Sigmoid colon (tissue), 7 donors: ENCODE measurements around the gene MAPK10. TPM values are rescaled to one million over a fixed set of nuclear protein-coding genes. Genes with fewer than 3 reads are reported as not detected.

Experiments
- DNase-seq: peaks from one replicate; pipeline ENCODE4 v3.0.0-alpha.2; 2019
- H3K27ac ChIP-seq, 4 donors: fragments of 200-600 bp; sonication (generic); one replicate each; pipeline ENCODE4 v1.5.1; 2016 to 2019; ENCODE audit warnings: mild to moderate bottlenecking in 1 of 4
- H3K27me3 ChIP-seq, 3 donors: fragments of 200-600 bp; sonication (generic); one replicate each; pipeline ENCODE4 v1.5.1; 2019; ENCODE audit warnings: mild to moderate bottlenecking in 1 of 3
- H3K36me3 ChIP-seq, 4 donors: fragments of 200-600 bp; sonication (generic); one replicate each; pipeline ENCODE4 v1.5.1; 2016 to 2019
- H3K4me1 ChIP-seq, 4 donors: fragments of 200-600 bp; sonication (generic); one replicate each; pipeline ENCODE4 v1.5.1; 2017 to 2019
- H3K4me3 ChIP-seq, 4 donors: fragments of 200-600 bp; sonication (generic); one replicate each; pipeline ENCODE4 v1.5.1; 2017 to 2019; ENCODE audit warnings: mild to moderate bottlenecking in 2 of 4, moderate library complexity in 1 of 4
- H3K9me3 ChIP-seq, 4 donors: fragments of 200-600 bp in 3 of 4; sonication (generic) in 3 of 4; one replicate each; pipeline versions ENCODE4 v1.5.1 to v1.6.1; 2013 to 2019
- EP300 ChIP-seq, 4 donors: sonication (generic); formaldehyde crosslinking; IDR thresholded peaks; one replicate each; pipeline ENCODE4 v1.6.1; 2017; ENCODE audit warnings: antibody characterized with exemption in 4 of 4
- POLR2A ChIP-seq, 2 donors: fragments of 450-650 bp; IDR thresholded peaks; one replicate each; pipeline ENCODE4 v1.6.1; 2016; ENCODE audit warnings: antibody characterized with exemption in 2 of 2, mild to moderate bottlenecking in 2 of 2, moderate library complexity in 2 of 2
- POLR2AphosphoS5 ChIP-seq, 4 donors: sonication (generic); formaldehyde crosslinking; IDR thresholded peaks; one replicate each; pipeline ENCODE4 v1.6.1; 2017; ENCODE audit warnings: antibody characterized with exemption in 4 of 4
- WGBS, 2 donors: extraction: QIAGEN DNeasy Blood & Tissue Kit; methylation state at CpG; one replicate each; pipeline ENCODE4 v1.1.7; 2013; 5-methylcytosine and 5-hydroxymethylcytosine counted together
- intact Hi-C: fragments of 100-400 bp; cut with DNase I; formaldehyde crosslinking; loops from one replicate; pipeline ENCODE4 v1.15.1; 2023
- polyA plus RNA-seq, 3 donors: library from polyadenylated mRNA; stranded (reverse); fragments of 200-250 nt; gene quantifications; one replicate each; pipeline ENCODE4 v1.2.3, GENCODE V29; 2013
- total RNA-seq, 4 donors: library from RNA; depleted of rRNA; stranded (reverse); fragments of >200 nt; gene quantifications; one replicate each; pipeline ENCODE4 v1.1.0, GENCODE V29; 2016
- TF ChIP-seq, protein P1 (sequence below), 4 experiments: fragments of 450-650 bp in 3 of 4; fragments of 200-600 bp in 1 of 4; IDR thresholded peaks; one replicate each; pipeline ENCODE4 v1.5.1; 2016 to 2019; ENCODE audit warnings: antibody characterized with exemption in 4 of 4, mild to moderate bottlenecking in 3 of 4, moderate library complexity in 2 of 4
- donor health status: healthy with polysubstance abuse.
- donor health status: Bipolar disorder and iron deficiency.
- donor health status: healthy.

Gene MAPK10
- total and polyA plus RNA-seq, 7 donors, result 3.0 to 28.5 (median 24.3) TPM

DNA sequence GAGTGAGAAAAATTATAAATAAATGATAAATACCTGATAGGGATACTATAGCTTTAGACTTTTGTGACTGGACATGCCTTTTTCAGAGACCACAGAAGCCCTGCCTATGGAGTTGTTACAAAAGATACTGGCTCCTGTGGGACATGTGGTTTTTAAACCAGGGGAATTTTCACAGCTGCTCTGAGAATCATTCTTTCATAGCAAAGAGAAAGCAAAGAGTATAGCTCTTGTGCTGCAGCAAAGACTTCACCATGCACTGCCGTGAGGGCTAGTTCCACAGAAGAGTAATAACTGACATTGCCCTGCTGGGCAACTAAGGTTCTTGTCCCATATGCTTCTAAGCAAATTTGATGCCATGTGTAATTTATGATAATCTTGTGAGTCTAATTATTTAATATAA is 98.2 kb downstream of the MAPK10 start:
- Histone ChIP-seq H3K27ac (no peak overlapping the region), H3K4me3 (no peak overlapping the region), H3K36me3 (no peaks in the 10 kb centered on the region), H3K4me1 (no peaks in the 10 kb centered on the region), H3K9me3 (no peaks in the 10 kb centered on the region), H3K27me3 (no peaks in the 10 kb centered on the region)
- no peak for TF ChIP-seq POLR2AphosphoS5 (IDR thresholded peaks at IDR 0.05)
- no peak for TF ChIP-seq EP300 (IDR thresholded peaks at IDR 0.05)
- TF ChIP-seq, protein P1, sequence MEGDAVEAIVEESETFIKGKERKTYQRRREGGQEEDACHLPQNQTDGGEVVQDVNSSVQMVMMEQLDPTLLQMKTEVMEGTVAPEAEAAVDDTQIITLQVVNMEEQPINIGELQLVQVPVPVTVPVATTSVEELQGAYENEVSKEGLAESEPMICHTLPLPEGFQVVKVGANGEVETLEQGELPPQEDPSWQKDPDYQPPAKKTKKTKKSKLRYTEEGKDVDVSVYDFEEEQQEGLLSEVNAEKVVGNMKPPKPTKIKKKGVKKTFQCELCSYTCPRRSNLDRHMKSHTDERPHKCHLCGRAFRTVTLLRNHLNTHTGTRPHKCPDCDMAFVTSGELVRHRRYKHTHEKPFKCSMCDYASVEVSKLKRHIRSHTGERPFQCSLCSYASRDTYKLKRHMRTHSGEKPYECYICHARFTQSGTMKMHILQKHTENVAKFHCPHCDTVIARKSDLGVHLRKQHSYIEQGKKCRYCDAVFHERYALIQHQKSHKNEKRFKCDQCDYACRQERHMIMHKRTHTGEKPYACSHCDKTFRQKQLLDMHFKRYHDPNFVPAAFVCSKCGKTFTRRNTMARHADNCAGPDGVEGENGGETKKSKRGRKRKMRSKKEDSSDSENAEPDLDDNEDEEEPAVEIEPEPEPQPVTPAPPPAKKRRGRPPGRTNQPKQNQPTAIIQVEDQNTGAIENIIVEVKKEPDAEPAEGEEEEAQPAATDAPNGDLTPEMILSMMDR (IDR thresholded peaks at IDR 0.05), result no peak
- 53 to 65% methylated on average over 1 of the region's 1 CpG for WGBS, 2 donors
- no peak for DNase-seq
- intact Hi-C loops, result no loop called here

DNA sequence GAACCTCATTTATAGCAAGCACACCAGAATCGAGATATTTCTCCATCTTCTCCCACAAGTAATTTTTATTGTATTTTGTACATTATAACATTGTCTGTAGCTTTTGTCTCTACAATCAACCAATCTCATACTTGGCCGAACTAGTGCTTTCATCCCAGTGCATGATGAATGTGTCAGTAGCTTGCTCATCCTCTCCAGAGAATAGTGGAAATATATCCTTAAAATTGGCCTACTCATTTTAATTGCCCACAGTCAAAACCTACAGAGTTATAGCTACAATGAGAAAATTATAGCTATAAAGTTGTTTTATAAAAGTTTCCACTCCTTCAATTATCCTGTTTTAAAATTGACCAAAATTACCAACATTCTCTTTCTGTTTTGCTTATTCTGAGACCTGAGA is 103.8 kb downstream of the MAPK10 start:
- Histone ChIP-seq H3K4me1 (no peaks in the 10 kb centered on the region), H3K9me3 (no peaks in the 10 kb centered on the region), H3K36me3 (no peaks in the 10 kb centered on the region), H3K27ac (no peak overlapping the region), H3K27me3 (no peaks in the 10 kb centered on the region), H3K4me3 (no peak overlapping the region)
- no peak for TF ChIP-seq POLR2AphosphoS5 (IDR thresholded peaks at IDR 0.05)
- TF ChIP-seq, protein P1 (IDR thresholded peaks at IDR 0.05), result no peak
- TF ChIP-seq EP300 (IDR thresholded peaks at IDR 0.05), result no peak
- TF ChIP-seq POLR2A (IDR thresholded peaks at IDR 0.05), result no peak
- WGBS, 2 donors, result 70 to 85% methylated on average over 2 of the region's 2 CpGs
- no peak for DNase-seq
- intact Hi-C loops, result no loop called here

DNA sequence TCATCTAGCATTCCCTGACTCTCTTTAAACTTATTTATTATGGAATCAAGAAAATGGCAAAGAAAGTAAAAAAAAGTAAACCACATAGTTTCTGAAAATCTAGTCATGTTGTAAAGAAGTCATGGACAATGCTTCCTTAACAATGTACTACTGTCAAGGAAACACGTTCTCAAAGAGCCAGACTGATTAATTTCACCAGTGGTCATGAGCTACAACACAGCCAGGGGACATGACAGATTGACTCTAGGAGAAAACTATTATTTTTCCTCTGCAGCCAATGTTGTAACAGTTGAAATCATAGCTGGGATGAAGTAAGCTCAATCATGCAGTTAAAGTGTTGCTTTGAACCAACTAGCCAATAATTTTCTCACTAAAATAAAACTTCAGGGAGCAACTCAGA is 109.2 kb downstream of the MAPK10 start:
- H3K4me1 ChIP-seq, result no peaks in the 10 kb centered on the region
- no peak for DNase-seq
- no peaks in the 10 kb centered on the region for H3K9me3 ChIP-seq
- H3K36me3 ChIP-seq, result no peaks in the 10 kb centered on the region
- no peaks in the 10 kb centered on the region for H3K27me3 ChIP-seq
- 55 to 62% methylated on average over 1 of the region's 1 CpG for WGBS, 2 donors
- H3K4me3 ChIP-seq, result no peak overlapping the region
- TF ChIP-seq POLR2AphosphoS5 (IDR thresholded peaks at IDR 0.05), result no peak
- no peak for TF ChIP-seq POLR2A (IDR thresholded peaks at IDR 0.05)
- TF ChIP-seq, protein P1 (IDR thresholded peaks at IDR 0.05), result no peak
- TF ChIP-seq EP300 (IDR thresholded peaks at IDR 0.05), result no peak
- intact Hi-C loops, result no loop called here
- H3K27ac ChIP-seq, result no peak overlapping the region

DNA sequence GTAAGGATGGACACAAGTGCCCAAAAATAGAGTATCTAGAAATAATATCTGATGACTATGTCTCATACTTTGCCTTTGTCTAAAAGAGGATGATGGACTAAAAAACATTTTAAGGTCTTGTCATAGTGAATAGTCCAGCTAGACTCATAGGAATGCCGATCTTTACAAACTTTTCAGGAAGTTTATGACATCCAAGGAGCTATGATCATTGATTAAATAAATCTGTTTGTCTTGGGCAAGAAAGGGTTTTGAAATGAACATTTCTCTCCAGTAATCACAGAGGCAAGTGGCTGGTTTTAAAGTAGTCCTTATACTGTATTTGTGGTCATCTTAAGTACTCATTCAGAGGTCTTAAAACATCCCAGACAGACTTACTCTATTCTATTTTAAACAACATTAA is 109.8 kb downstream of the MAPK10 start:
- intact Hi-C loops, result no loop called here
- Histone ChIP-seq H3K4me1 (no peaks in the 10 kb centered on the region), H3K4me3 (no peak overlapping the region), H3K36me3 (no peaks in the 10 kb centered on the region), H3K27me3 (no peaks in the 10 kb centered on the region), H3K27ac (no peak overlapping the region), H3K9me3 (no peaks in the 10 kb centered on the region)
- WGBS, 2 donors, result 70 to 74% methylated on average over 1 of the region's 1 CpG
- DNase-seq, result no peak
- TF ChIP-seq EP300 (IDR thresholded peaks at IDR 0.05) (no peak), POLR2AphosphoS5 (IDR thresholded peaks at IDR 0.05) (no peak)

DNA sequence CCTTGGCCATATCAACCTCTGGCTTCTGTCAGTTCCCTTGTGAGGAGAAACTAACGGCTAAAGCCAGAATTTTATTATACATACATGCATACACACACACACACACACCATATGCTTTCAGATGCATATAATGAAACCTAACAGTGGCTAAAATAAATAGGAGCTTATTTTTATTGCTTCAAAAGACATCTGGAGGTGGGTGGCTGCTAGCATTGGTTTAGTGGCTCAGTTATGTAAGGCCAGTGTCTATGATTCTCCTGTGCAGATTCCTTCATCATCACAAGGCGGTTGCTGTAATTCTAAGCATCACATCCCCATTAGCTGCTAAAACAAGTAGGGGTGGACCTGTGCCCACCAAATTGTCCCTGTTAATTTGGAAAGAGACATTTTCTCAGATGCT is 110.8 kb downstream of the MAPK10 start:
- Histone ChIP-seq H3K4me3 (no peak overlapping the region), H3K27ac (no peak overlapping the region), H3K27me3 (no peaks in the 10 kb centered on the region), H3K9me3 (no peaks in the 10 kb centered on the region), H3K36me3 (no peaks in the 10 kb centered on the region), H3K4me1 (no peaks in the 10 kb centered on the region)
- DNase-seq, result no peak
- 63 to 81% methylated on average over 2 of the region's 2 CpGs for WGBS, 2 donors
- TF ChIP-seq POLR2A (IDR thresholded peaks at IDR 0.05), result no peak
- TF ChIP-seq, protein P1 (IDR thresholded peaks at IDR 0.05), result no peak
- TF ChIP-seq EP300 (IDR thresholded peaks at IDR 0.05), result no peak
- no peak for TF ChIP-seq POLR2AphosphoS5 (IDR thresholded peaks at IDR 0.05)
- intact Hi-C loops, result no loop called here
